ENCODE results near the gene DGUOK.

DNA sequence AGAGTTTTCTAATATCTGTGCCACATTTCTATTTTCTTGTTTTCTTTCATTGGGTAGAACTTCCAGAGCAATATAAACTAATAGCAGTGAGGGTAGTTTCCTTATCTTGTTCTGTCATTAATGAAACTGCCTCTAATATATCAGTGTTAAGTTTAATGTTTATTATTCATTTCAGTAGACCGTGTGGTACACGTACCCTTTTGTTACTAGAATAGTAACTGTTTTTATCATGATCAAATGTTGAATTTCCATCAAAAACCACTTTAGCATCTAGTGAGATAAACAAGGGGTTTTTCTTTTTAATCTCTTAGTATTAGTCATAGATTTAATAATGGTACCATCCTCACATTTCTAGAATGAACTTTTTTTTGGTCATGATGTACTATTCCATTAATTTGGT is 16.0 kb downstream of the DGUOK start:
- TF ChIP-seq CTCF (IDR thresholded peaks at IDR 0.05; ENCODE audit: poor library complexity, severe bottlenecking) (no peak), EP300 (conservative IDR thresholded peaks at IDR 0.05; ENCODE audit: poor library complexity, severe bottlenecking) (no peak), RAD21 (conservative IDR thresholded peaks at IDR 0.05) (no peak), SMC3 (conservative IDR thresholded peaks at IDR 0.05; ENCODE audit: poor library complexity) (no peak), TAF1 (IDR thresholded peaks at IDR 0.05; ENCODE audit: low read depth) (no peak), POLR2AphosphoS5 (IDR thresholded peaks at IDR 0.05) (no peak), MXI1 (conservative IDR thresholded peaks at IDR 0.05; ENCODE audit: poor library complexity, severe bottlenecking) (no peak), EZH2 (IDR thresholded peaks at IDR 0.05; ENCODE audit: borderline replicate concordance, insufficient read depth, low read length, poor library complexity, severe bottlenecking) (no peak)
- TF ChIP-seq, protein P1, sequence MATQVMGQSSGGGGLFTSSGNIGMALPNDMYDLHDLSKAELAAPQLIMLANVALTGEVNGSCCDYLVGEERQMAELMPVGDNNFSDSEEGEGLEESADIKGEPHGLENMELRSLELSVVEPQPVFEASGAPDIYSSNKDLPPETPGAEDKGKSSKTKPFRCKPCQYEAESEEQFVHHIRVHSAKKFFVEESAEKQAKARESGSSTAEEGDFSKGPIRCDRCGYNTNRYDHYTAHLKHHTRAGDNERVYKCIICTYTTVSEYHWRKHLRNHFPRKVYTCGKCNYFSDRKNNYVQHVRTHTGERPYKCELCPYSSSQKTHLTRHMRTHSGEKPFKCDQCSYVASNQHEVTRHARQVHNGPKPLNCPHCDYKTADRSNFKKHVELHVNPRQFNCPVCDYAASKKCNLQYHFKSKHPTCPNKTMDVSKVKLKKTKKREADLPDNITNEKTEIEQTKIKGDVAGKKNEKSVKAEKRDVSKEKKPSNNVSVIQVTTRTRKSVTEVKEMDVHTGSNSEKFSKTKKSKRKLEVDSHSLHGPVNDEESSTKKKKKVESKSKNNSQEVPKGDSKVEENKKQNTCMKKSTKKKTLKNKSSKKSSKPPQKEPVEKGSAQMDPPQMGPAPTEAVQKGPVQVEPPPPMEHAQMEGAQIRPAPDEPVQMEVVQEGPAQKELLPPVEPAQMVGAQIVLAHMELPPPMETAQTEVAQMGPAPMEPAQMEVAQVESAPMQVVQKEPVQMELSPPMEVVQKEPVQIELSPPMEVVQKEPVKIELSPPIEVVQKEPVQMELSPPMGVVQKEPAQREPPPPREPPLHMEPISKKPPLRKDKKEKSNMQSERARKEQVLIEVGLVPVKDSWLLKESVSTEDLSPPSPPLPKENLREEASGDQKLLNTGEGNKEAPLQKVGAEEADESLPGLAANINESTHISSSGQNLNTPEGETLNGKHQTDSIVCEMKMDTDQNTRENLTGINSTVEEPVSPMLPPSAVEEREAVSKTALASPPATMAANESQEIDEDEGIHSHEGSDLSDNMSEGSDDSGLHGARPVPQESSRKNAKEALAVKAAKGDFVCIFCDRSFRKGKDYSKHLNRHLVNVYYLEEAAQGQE (IDR thresholded peaks at IDR 0.05; ENCODE audit: borderline replicate concordance) = no peak

Measured in neural cell (in vitro differentiated cells).